Measurements from ENCODE around the gene CST6. TPM values are rescaled to one million over a fixed set of nuclear protein-coding genes. Genes with fewer than 3 reads are reported as not detected.

Gene CST6
- polyA plus RNA-seq, 3 donors = 0.41 TPM; not detected in 2

DNA sequence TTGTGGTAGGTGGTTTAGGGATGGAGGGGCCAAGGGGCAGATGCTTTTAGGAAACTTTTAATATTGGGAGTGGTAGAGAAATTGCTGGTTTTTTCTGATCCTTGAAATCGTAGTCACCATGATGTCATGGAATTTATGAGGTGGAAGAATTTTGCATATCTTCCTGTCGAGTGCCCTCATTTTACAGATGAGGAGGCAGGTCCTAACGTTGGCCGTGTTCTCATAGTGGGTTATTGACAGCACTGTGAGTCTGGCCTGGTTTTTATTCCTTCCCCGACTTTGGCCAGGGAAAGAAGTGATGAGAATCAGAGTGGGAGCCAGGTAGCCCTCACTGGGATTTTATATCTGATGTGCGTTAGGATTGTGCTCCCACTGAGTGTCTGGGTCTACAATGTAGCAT is 49.5 kb downstream of the CST6 start:
- TF ChIP-seq, protein P1, sequence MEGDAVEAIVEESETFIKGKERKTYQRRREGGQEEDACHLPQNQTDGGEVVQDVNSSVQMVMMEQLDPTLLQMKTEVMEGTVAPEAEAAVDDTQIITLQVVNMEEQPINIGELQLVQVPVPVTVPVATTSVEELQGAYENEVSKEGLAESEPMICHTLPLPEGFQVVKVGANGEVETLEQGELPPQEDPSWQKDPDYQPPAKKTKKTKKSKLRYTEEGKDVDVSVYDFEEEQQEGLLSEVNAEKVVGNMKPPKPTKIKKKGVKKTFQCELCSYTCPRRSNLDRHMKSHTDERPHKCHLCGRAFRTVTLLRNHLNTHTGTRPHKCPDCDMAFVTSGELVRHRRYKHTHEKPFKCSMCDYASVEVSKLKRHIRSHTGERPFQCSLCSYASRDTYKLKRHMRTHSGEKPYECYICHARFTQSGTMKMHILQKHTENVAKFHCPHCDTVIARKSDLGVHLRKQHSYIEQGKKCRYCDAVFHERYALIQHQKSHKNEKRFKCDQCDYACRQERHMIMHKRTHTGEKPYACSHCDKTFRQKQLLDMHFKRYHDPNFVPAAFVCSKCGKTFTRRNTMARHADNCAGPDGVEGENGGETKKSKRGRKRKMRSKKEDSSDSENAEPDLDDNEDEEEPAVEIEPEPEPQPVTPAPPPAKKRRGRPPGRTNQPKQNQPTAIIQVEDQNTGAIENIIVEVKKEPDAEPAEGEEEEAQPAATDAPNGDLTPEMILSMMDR (IDR thresholded peaks at IDR 0.05) = no peak
- intact Hi-C loops (cut with micrococcal nuclease) = no loop called here
- H3K9me3 ChIP-seq (replicated peaks in 1 of 2; ENCODE audit: control insufficient read depth in 1 of 2, insufficient read depth in 1 of 2, low read length in 2 of 2) = no peaks in the 10 kb centered on the region
- H3K9ac ChIP-seq (ENCODE audit: insufficient read depth, low read length, poor library complexity, severe bottlenecking) = no peak overlapping the region
- Mint-ChIP-seq H3K27me3 (ENCODE audit: low read depth in 3 of 3) (peaks cover 0 to 1% (median 0%) of the 10 kb centered on the region in 3 donors), H3K4me3 (no peak overlapping the region), H3K9me3 (peaks cover 0 to 4% (median 0%) of the 10 kb centered on the region in 7 donors), H3K27ac (peak overlapping the region in 3 of 7 donors; percentile 20 to 39 (median 37)), H3K36me3 (peaks cover 87 to 99% of the 10 kb centered on the region in 2 donors), H3K4me1 (peaks cover 3% of the 10 kb centered on the region)
- H3K79me2 ChIP-seq (ENCODE audit: insufficient read depth, low read length) = peaks cover 32% of the 10 kb centered on the region
- no peak overlapping the region for H3K4me3 ChIP-seq (replicated peaks in 1 of 3; ENCODE audit: low read depth in 2 of 3, low read length in 3 of 3)
- H4K20me1 ChIP-seq (ENCODE audit: insufficient read depth, low read length) = peaks cover 18% of the 10 kb centered on the region
- no peak overlapping the region for H3K4me2 ChIP-seq (replicated peaks; ENCODE audit: extremely low read depth, low read length, poor library complexity, severe bottlenecking)
- no peak overlapping the region for H3K27ac ChIP-seq (ENCODE audit: low read depth in 1 of 2, low read length in 2 of 2)
- H3K36me3 ChIP-seq (replicated peaks in 1 of 2; ENCODE audit: control insufficient read depth in 1 of 2, insufficient read depth in 2 of 2, low read length in 2 of 2) = peaks cover 93 to 98% of the 10 kb centered on the region in 2 donors
- H3K4me1 ChIP-seq (ENCODE audit: control insufficient read depth in 1 of 2, insufficient read depth in 2 of 2, low read length in 2 of 2) = peaks cover 2% of the 10 kb centered on the region in 2 donors
- WGBS (ENCODE audit: insufficient coverage) = 94% methylated on average over 6 of the region's 6 CpGs
- no peaks in the 10 kb centered on the region for H3K27me3 ChIP-seq (ENCODE audit: control insufficient read depth in 2 of 2, insufficient read depth in 2 of 2, low read length in 2 of 2)
- DNase-seq = no peak
- H2AFZ ChIP-seq (ENCODE audit: insufficient read depth, low read depth, low read length, poor library complexity, severe bottlenecking) = no peak overlapping the region

DNA sequence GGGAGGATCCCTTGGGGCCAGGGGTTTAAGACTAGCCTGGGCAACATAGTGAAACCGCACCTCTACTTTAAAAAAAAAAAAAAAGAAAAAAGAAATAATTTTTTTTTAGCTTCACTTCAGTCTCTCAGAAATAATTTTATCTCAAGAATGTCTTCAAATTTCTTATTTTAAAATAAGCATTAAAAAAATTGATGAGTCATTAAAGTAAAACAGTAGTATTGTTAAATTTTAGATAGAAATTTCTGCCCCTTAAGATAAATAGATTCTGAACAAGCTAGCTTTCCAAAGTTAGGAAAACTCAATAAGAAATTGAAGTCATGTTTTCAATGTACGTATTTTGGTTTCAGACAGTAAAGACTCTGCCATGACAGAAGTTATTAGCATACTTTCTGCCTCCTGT is 50.6 kb downstream of the CST6 start:
- Histone ChIP-seq H3K79me2 (ENCODE audit: insufficient read depth, low read length) (peaks cover 23% of the 10 kb centered on the region), H3K36me3 (replicated peaks in 1 of 2; ENCODE audit: control insufficient read depth in 1 of 2, insufficient read depth in 2 of 2, low read length in 2 of 2) (peaks cover 93 to 98% of the 10 kb centered on the region in 2 donors), H3K4me2 (replicated peaks; ENCODE audit: extremely low read depth, low read length, poor library complexity, severe bottlenecking) (no peak overlapping the region), H3K4me1 (ENCODE audit: control insufficient read depth in 1 of 2, insufficient read depth in 2 of 2, low read length in 2 of 2) (peaks cover 13 to 14% of the 10 kb centered on the region in 2 donors), H3K27me3 (ENCODE audit: control insufficient read depth in 2 of 2, insufficient read depth in 2 of 2, low read length in 2 of 2) (no peaks in the 10 kb centered on the region), H4K20me1 (ENCODE audit: insufficient read depth, low read length) (peaks cover 18% of the 10 kb centered on the region), H2AFZ (ENCODE audit: insufficient read depth, low read depth, low read length, poor library complexity, severe bottlenecking) (no peak overlapping the region), H3K4me3 (replicated peaks in 1 of 3; ENCODE audit: low read depth in 2 of 3, low read length in 3 of 3) (no peak overlapping the region), H3K27ac (ENCODE audit: low read depth in 1 of 2, low read length in 2 of 2) (no peak overlapping the region), H3K9me3 (replicated peaks in 1 of 2; ENCODE audit: control insufficient read depth in 1 of 2, insufficient read depth in 1 of 2, low read length in 2 of 2) (no peaks in the 10 kb centered on the region), H3K9ac (ENCODE audit: insufficient read depth, low read length, poor library complexity, severe bottlenecking) (no peak overlapping the region)
- Mint-ChIP-seq H3K4me1 (peaks cover 14% of the 10 kb centered on the region), H3K4me3 (no peak overlapping the region), H3K27me3 (ENCODE audit: low read depth in 3 of 3) (peaks cover 0 to 1% (median 0%) of the 10 kb centered on the region in 3 donors), H3K27ac (no peak overlapping the region), H3K36me3 (peaks cover 87 to 99% of the 10 kb centered on the region in 2 donors), H3K9me3 (peaks cover 0 to 4% (median 0%) of the 10 kb centered on the region in 7 donors)
- no CpG with 5 or more reads among the region's 2 CpGs for WGBS (ENCODE audit: insufficient coverage)
- DNase-seq = no peak
- intact Hi-C loops (cut with micrococcal nuclease) = no loop called here
- TF ChIP-seq, protein P1 (IDR thresholded peaks at IDR 0.05) = no peak

Other genes starting within 250 kb of the CST6 start
- gene AP5B1, start 231.0 kb upstream of the CST6 start, polyA plus RNA-seq = 10 to 100 TPM; 33.7 to 46.4 (median 35.1) TPM
- gene OVOL1, start 224.9 kb upstream of the CST6 start, polyA plus RNA-seq = under 1 TPM in 1 of 3 donors, not detected in 2; 0.08 TPM
- gene SNX32, start 178.0 kb upstream of the CST6 start, polyA plus RNA-seq = under 1 TPM; 0.07 to 0.40 (median 0.12) TPM
- gene CFL1, start 153.8 kb upstream of the CST6 start, polyA plus RNA-seq = 1,000 to 10,000 TPM; 1,281 to 2,233 (median 1,889) TPM
- gene MUS81, start 151.6 kb upstream of the CST6 start, polyA plus RNA-seq = 10 to 100 TPM; 15.0 to 87.5 (median 16.4) TPM
- gene EFEMP2, start 139.2 kb upstream of the CST6 start, polyA plus RNA-seq = 10 to 100 TPM in 1 of 3 donors, under 1 TPM in 1, not detected in 1; 0.44 to 14.7 TPM
- 1 to 10 TPM in 1 of 3 donors, under 1 TPM in 2; 0.71 to 1.3 (median 0.78) TPM for gene CTSW, start 132.2 kb upstream of the CST6 start, polyA plus RNA-seq
- gene FIBP, start 123.5 kb upstream of the CST6 start, polyA plus RNA-seq = 100 to 1,000 TPM in 2 of 3 donors, 10 to 100 TPM in 1; 79.1 to 109 (median 101) TPM
- gene CCDC85B, start 121.3 kb upstream of the CST6 start, polyA plus RNA-seq = 10 to 100 TPM; 20.8 to 35.2 (median 24.4) TPM
- 10 to 100 TPM in 1 of 3 donors, 1 to 10 TPM in 2; 2.5 to 28.2 (median 2.5) TPM for gene FOSL1, start 111.6 kb upstream of the CST6 start, polyA plus RNA-seq
- gene C11orf68, start 92.9 kb upstream of the CST6 start, polyA plus RNA-seq = 10 to 100 TPM; 21.8 to 31.5 (median 22.8) TPM
- gene DRAP1, start 92.6 kb upstream of the CST6 start, polyA plus RNA-seq = 10 to 100 TPM; 68.3 to 97.2 (median 72.1) TPM
- gene TSGA10IP, start 66.5 kb upstream of the CST6 start, polyA plus RNA-seq = under 1 TPM in 2 of 3 donors, not detected in 1; 0.67 to 0.71 TPM
- 10 to 100 TPM in 2 of 3 donors, 1 to 10 TPM in 1; 8.9 to 52.8 (median 16.1) TPM for gene SART1, start 50.3 kb upstream of the CST6 start, polyA plus RNA-seq
- 10 to 100 TPM; 16.4 to 23.1 (median 18.2) TPM for gene EIF1AD, start 9.9 kb upstream of the CST6 start, polyA plus RNA-seq
- gene BANF1, start 9.5 kb upstream of the CST6 start, polyA plus RNA-seq = 100 to 1,000 TPM in 2 of 3 donors, 10 to 100 TPM in 1; 79.9 to 175 (median 142) TPM
- 10 to 100 TPM; 15.4 to 24.1 (median 22.0) TPM for gene CATSPER1, start 14.5 kb downstream of the CST6 start, polyA plus RNA-seq
- not detected for gene GAL3ST3, start 37.2 kb downstream of the CST6 start, polyA plus RNA-seq
- gene SF3B2, start 40.4 kb downstream of the CST6 start, polyA plus RNA-seq = 100 to 1,000 TPM in 1 of 3 donors, 10 to 100 TPM in 2; 32.1 to 107 (median 52.6) TPM
- gene PACS1, start 58.3 kb downstream of the CST6 start, polyA plus RNA-seq = 10 to 100 TPM in 2 of 3 donors, 1 to 10 TPM in 1; 8.1 to 36.8 (median 12.4) TPM
- 1 to 10 TPM in 1 of 3 donors, under 1 TPM in 2; 0.67 to 2.9 (median 0.90) TPM for gene KLC2, start 245.7 kb downstream of the CST6 start, polyA plus RNA-seq